ENCODE measurements around the gene SNRPA. TPM values are rescaled to one million over a fixed set of nuclear protein-coding genes. Genes with fewer than 3 reads are reported as not detected.

Gene SNRPA
- total RNA-seq, 1 experiment from 2014 or later = 160 TPM

GRCh38 chr19:40750058-40750873, 737 bp upstream of the SNRPA start, which contains the start of gene ACTMAP:
ACTMAP (minus strand) TSS chr19:40750477; CDS start chr19:40749803, 674 bp downstream.
- ChIA-PET POLR2A (interaction anchor here (0.7 to 6.7 kb wide), 38 partner anchors 9 to 513 kb away, joined by 3 to 79 read pairs (median 5); partner anchors contain the start of genes AXL, BLVRB, COQ8B and EGLN2), CTCF (interaction anchor here (0.6 to 1.0 kb wide), 4 partner anchors 28 to 1471 kb away, joined by 3 to 4 read pairs (median 3); no protein-coding TSS in a partner anchor)
- Mint-ChIP-seq H3K4me1 (ENCODE audit: insufficient read depth, unreplicated experiment) (peaks cover 31% of the 10 kb centered on the region), H3K27ac (ENCODE audit: low read depth, unreplicated experiment) (peak within 1 kb of the TSS; percentile 91), H3K9me3 (ENCODE audit: unreplicated experiment) (no peaks in the 10 kb centered on the region), H3K4me3 (ENCODE audit: unreplicated experiment) (peak within 1 kb of the TSS; percentile 92), H3K27me3 (ENCODE audit: insufficient read depth, unreplicated experiment) (no peaks in the 10 kb centered on the region), H3K36me3 (ENCODE audit: insufficient read depth, unreplicated experiment) (peaks cover 34% of the 10 kb centered on the region)
- TF ChIP-seq CTCF (IDR thresholded peaks at IDR 0.05; ENCODE audit: unreplicated experiment) = no peak
- intact Hi-C loops (cut with micrococcal nuclease) = loop anchor here (2.0 kb wide), 2 partner anchors 33 to 87 kb away; partner anchors contain the start of genes COQ8B and ITPKC
- DNase-seq (ENCODE audit: unreplicated experiment) = peak; percentile 100
- TSS peak; percentile 92 for BruUV-seq (replicated peaks)

GRCh38 chr19:40752257-40752781, 1.3 kb downstream of the SNRPA start:
- Mint-ChIP-seq H3K36me3 (ENCODE audit: insufficient read depth, unreplicated experiment) (peaks cover 54% of the 10 kb centered on the region), H3K27me3 (ENCODE audit: insufficient read depth, unreplicated experiment) (no peaks in the 10 kb centered on the region), H3K27ac (ENCODE audit: low read depth, unreplicated experiment) (peak overlapping the region; percentile 91), H3K9me3 (ENCODE audit: unreplicated experiment) (no peaks in the 10 kb centered on the region), H3K4me3 (ENCODE audit: unreplicated experiment) (peak overlapping the region; percentile 92), H3K4me1 (ENCODE audit: insufficient read depth, unreplicated experiment) (peaks cover 45% of the 10 kb centered on the region)
- intact Hi-C loops (cut with micrococcal nuclease) = no loop called here
- POLR2A ChIA-PET = interaction anchor here (0.6 to 6.7 kb wide), 19 partner anchors 12 to 1527 kb away, joined by 3 to 57 read pairs (median 4); partner anchors contain the start of genes B9D2, COQ8B, EGLN2 and HNRNPUL1
- no TSS peak for BruUV-seq (replicated peaks)
- CTCF ChIA-PET = interaction anchor here (0.6 to 1.6 kb wide), 8 partner anchors 18 to 118 kb away, joined by 3 to 9 read pairs (median 4); no protein-coding TSS in a partner anchor
- TF ChIP-seq CTCF (IDR thresholded peaks at IDR 0.05; ENCODE audit: unreplicated experiment) = no peak
- DNase-seq (ENCODE audit: unreplicated experiment) = no peak

GRCh38 chr19:40754611-40755247, 3.7 kb downstream of the SNRPA start:
- intact Hi-C loops (cut with micrococcal nuclease) = no loop called here
- TF ChIP-seq CTCF (IDR thresholded peaks at IDR 0.05; ENCODE audit: unreplicated experiment) = no peak
- H3K27ac Mint-ChIP-seq (ENCODE audit: low read depth, unreplicated experiment) = peak overlapping the region; percentile 46
- peaks cover 33% of the 10 kb centered on the region for H3K4me1 Mint-ChIP-seq (ENCODE audit: insufficient read depth, unreplicated experiment)
- H3K27me3 Mint-ChIP-seq (ENCODE audit: insufficient read depth, unreplicated experiment) = no peaks in the 10 kb centered on the region
- H3K36me3 Mint-ChIP-seq (ENCODE audit: insufficient read depth, unreplicated experiment) = peaks cover 78% of the 10 kb centered on the region
- H3K4me3 Mint-ChIP-seq (ENCODE audit: unreplicated experiment) = peak overlapping the region; percentile 51
- POLR2A ChIA-PET = interaction anchor here (0.9 to 6.7 kb wide), 4 partner anchors 23 to 44 kb away, joined by 3 to 57 read pairs (median 18); partner anchors contain the start of genes COQ8B, EGLN2, ITPKC and RAB4B
- H3K9me3 Mint-ChIP-seq (ENCODE audit: unreplicated experiment) = no peaks in the 10 kb centered on the region
- DNase-seq (ENCODE audit: unreplicated experiment) = no peak
- CTCF ChIA-PET = interaction anchor here (0.6 to 2.3 kb wide), 3 partner anchors 24 to 94 kb away, joined by 4 to 5 read pairs (median 5); no protein-coding TSS in a partner anchor
- BruUV-seq (replicated peaks) = no TSS peak

Data from MCF 10A (cell line).